Kidney (tissue), 14 donors: Measurements from ENCODE around the gene USP3. TPM values are rescaled to one million over a fixed set of nuclear protein-coding genes. Genes with fewer than 3 reads are reported as not detected.
A peak's percentile ranks its signal among the peaks of the same experiment; 100 is the strongest.

ENCODE experiments used
- DNase-seq, 5 donors: peaks; one replicate each; pipeline ENCODE4 v3.0.0-alpha.2; 2013 to 2020
- FAIRE-seq: peaks from 2 replicates; lab custom pipeline; 2012; peaks lifted over from hg19 to GRCh38; lab: Jason Lieb, UNC
- H3K27ac ChIP-seq, 2 donors: one replicate each; pipeline ENCODE4 v1.7.0; 2013; ENCODE audit warnings: low read depth in 2 of 2, low read length in 2 of 2, inconsistent platforms in 1 of 2
- H3K27me3 ChIP-seq: one replicate; pipeline ENCODE4 v1.7.1; 2013; ENCODE audit warnings: low read length, inconsistent platforms; ENCODE audit not compliant: control insufficient read depth, insufficient read depth
- H3K36me3 ChIP-seq, 3 donors: one replicate each; pipeline versions ENCODE4 v1.7.0 to v1.7.1; 2013; ENCODE audit warnings: low read length in 3 of 3, control low read depth in 1 of 3, inconsistent platforms in 1 of 3; ENCODE audit not compliant: insufficient read depth in 3 of 3, control insufficient read depth in 2 of 3
- H3K4me1 ChIP-seq, 3 donors: one replicate each; pipeline versions ENCODE4 v1.7.0 to v1.7.1; 2013; ENCODE audit warnings: low read length in 3 of 3, inconsistent platforms in 1 of 3, low read depth in 1 of 3; ENCODE audit not compliant: control insufficient read depth in 2 of 3, insufficient read depth in 2 of 3
- H3K4me3 ChIP-seq, 3 donors: one replicate each; pipeline versions ENCODE4 v1.7.0 to v1.8.1; 2013; ENCODE audit warnings: low read length in 3 of 3, control low read depth in 1 of 3, inconsistent platforms in 1 of 3
- H3K9ac ChIP-seq, 3 donors: one replicate each; pipeline versions ENCODE4 v1.7.0 to v1.7.1; 2013; ENCODE audit warnings: low read length in 3 of 3, control low read depth in 1 of 3, inconsistent platforms in 1 of 3
- H3K9me3 ChIP-seq, 3 donors: one replicate each; pipeline versions ENCODE4 v1.7.0 to v1.7.1; 2013; ENCODE audit warnings: low read length in 3 of 3, control low read depth in 1 of 3, inconsistent platforms in 1 of 3; ENCODE audit not compliant: control insufficient read depth in 2 of 3, insufficient read depth in 1 of 3
- intact Hi-C: fragments of 100-400 bp; cut with DNase I; formaldehyde crosslinking; loops from one replicate; pipeline ENCODE4 v1.11.1; 2022
- polyA plus RNA-seq: library from polyadenylated mRNA; stranded (reverse); fragments of 350-450 nt; fragmentation: Illumina TruSeq; extraction: RNeasy Lipid Tissue Mini Kit (QIAGEN cat#74804); gene quantifications from one replicate; pipeline ENCODE4 v1.2.3, GENCODE V29; 2014; ENCODE audit warnings: low read depth, low replicate concordance; ENCODE audit not compliant: insufficient read depth
- total RNA-seq: library from RNA; stranded (reverse); fragmentation: NEBNext Ultra II Directional; extraction: Animal tissue kit (Norgen Biotek cat#: 25700); gene quantifications from one replicate; pipeline ENCODE4 v1.2.1, GENCODE V29; 2021
- TF ChIP-seq, protein P1 (sequence below): IDR thresholded peaks from 3 replicates; pipeline ENCODE4 v1.5.1; 2012; ENCODE audit warnings: mild to moderate bottlenecking, moderate library complexity, borderline replicate concordance; ENCODE audit not compliant: insufficient read depth; ENCODE audit errors: extremely low read depth
- donor health status: control.
- donor health status: control.
- donor health status: control.
- donor health status: control.
- donor health status: control.
- donor health status: DM: yes; HTN: yes; CAD: no.
- donor health status: Normal renal cell carcinoma (clear cell type).

The USP3 gene
- total and polyA plus RNA-seq, 2 donors from 2014 or later = 25.2 to 72.5 TPM

DNA sequence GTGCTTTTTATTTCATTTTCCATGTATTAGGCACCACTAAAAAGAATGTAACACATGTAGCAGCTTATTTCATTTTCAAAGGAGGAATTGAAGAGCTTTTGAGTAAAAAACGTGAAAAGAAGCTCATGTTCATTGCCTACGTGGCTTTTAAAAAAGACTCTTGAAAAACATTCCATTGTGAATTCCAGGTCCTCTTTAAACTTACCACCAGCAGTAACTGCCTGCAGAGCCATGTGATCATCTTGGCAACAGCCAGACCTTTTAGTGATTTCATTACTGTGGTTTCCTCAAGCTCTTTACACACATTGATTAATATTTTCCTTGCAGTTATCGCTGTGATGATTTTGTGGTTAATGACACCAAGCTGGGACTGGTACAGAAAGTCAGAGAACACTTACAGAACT lies 49.0 kb downstream of the USP3 start:
- no peak overlapping the region for H3K9ac ChIP-seq
- H3K4me1 ChIP-seq = peaks cover 0 to 15% (median 0%) of the 10 kb centered on the region in 3 donors
- DNase-seq = peak in 2 of 5 donors; percentile 30 to 80
- intact Hi-C loops = no loop called here
- FAIRE-seq = peak; percentile 90
- TF ChIP-seq, protein P1, sequence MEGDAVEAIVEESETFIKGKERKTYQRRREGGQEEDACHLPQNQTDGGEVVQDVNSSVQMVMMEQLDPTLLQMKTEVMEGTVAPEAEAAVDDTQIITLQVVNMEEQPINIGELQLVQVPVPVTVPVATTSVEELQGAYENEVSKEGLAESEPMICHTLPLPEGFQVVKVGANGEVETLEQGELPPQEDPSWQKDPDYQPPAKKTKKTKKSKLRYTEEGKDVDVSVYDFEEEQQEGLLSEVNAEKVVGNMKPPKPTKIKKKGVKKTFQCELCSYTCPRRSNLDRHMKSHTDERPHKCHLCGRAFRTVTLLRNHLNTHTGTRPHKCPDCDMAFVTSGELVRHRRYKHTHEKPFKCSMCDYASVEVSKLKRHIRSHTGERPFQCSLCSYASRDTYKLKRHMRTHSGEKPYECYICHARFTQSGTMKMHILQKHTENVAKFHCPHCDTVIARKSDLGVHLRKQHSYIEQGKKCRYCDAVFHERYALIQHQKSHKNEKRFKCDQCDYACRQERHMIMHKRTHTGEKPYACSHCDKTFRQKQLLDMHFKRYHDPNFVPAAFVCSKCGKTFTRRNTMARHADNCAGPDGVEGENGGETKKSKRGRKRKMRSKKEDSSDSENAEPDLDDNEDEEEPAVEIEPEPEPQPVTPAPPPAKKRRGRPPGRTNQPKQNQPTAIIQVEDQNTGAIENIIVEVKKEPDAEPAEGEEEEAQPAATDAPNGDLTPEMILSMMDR = no peak
- H3K4me3 ChIP-seq = peak overlapping the region in 2 of 3 donors; percentile 13 to 44
- H3K36me3 ChIP-seq = peaks cover 0 to 5% (median 2%) of the 10 kb centered on the region in 3 donors
- no peaks in the 10 kb centered on the region for H3K27me3 ChIP-seq
- peak overlapping the region; percentile 15 to 51 for H3K27ac ChIP-seq
- H3K9me3 ChIP-seq = no peaks in the 10 kb centered on the region

DNA sequence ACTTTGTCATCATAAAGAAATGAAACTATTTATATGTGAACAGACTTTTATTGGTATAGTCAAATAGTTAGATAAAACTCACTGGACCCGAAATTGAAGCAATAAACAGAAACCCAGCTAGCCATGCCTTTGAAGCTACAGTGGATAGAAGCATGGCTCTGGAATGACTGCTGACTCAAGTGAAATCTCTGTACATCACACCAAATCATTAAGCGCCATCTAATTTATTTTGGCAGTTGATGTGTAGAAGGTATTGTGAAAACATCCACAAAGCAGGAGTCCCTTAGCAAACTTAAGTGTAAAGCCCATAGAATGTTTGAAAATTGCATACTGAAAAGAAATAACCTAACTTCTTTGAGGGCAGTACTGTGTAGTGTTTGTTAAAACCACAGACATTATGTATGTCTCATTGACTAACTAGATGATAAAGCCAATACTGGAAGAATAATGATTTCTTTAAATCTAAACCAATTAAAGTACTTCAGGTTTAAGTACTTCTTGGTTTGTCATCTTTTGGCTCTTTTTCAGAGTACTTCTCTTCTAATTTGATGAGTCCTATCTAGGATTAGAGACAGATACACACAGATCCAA lies 50.0 kb downstream of the USP3 start:
- H3K27ac ChIP-seq = no peak overlapping the region

DNA sequence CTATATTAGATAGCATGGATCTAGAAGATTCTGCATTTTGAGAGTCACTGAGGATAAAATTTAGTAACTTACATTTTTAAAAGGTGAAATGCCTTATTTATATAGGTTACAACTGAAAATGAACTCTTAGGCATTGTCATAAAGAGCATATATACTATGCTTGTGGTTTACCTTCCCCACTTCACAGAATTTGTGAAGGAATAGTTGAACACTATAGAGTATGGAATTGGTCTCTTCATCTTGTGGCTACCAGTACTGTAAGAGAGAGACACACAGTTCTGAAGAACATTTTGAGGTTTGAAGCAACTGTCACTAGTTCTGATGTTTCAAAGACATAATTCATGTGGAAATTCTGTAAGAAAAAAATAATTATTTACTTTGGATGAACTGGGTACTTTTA lies 51.1 kb downstream of the USP3 start:
- DNase-seq (no peak), FAIRE-seq (no peak)
- Histone ChIP-seq H3K36me3 (peaks cover 0 to 14% (median 4%) of the 10 kb centered on the region in 3 donors), H3K4me3 (no peak overlapping the region), H3K27me3 (no peaks in the 10 kb centered on the region), H3K9me3 (no peaks in the 10 kb centered on the region), H3K4me1 (peaks cover 0 to 15% (median 0%) of the 10 kb centered on the region in 3 donors), H3K9ac (no peak overlapping the region), H3K27ac (no peak overlapping the region)
- TF ChIP-seq, protein P1 = no peak
- intact Hi-C loops = no loop called here

More for the DNA sequence above, 50.0 kb downstream of the USP3 start:
- TF ChIP-seq, protein P1 = no peak
- no peak overlapping the region for H3K9ac ChIP-seq
- H3K27me3 ChIP-seq = no peaks in the 10 kb centered on the region
- H3K4me1 ChIP-seq = peaks cover 0 to 15% (median 0%) of the 10 kb centered on the region in 3 donors
- H3K4me3 ChIP-seq = no peak overlapping the region
- intact Hi-C loops = no loop called here
- DNase-seq = no peak
- H3K36me3 ChIP-seq = peaks cover 0 to 5% (median 2%) of the 10 kb centered on the region in 3 donors
- no peaks in the 10 kb centered on the region for H3K9me3 ChIP-seq
- no peak for FAIRE-seq

DNA sequence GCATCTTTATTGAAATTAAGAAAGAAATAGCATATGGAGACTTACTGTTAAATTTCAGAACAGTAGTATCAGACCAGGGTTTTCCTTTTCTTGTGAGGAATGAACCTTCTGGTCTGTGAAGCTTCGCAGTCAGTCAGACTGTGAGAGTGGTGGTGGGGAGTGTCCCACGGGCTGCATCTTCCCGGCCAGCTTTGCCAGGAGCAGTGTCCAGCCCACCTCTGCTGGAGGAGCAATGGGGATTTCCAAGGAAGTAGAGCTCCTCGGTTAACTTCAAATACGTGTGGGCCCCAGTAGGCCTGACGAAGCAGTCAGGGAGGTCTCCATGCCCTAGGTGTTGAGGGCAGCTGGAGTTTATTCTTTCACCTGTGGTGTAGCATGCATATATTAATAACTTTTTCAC lies 51.9 kb downstream of the USP3 start:
- H3K36me3 ChIP-seq = peaks cover 3 to 22% (median 4%) of the 10 kb centered on the region in 3 donors
- H3K4me3 ChIP-seq = no peak overlapping the region
- no peak for DNase-seq
- no peaks in the 10 kb centered on the region for H3K9me3 ChIP-seq
- TF ChIP-seq, protein P1 = no peak
- no peak overlapping the region for H3K27ac ChIP-seq
- H3K4me1 ChIP-seq = peaks cover 0 to 15% (median 0%) of the 10 kb centered on the region in 3 donors
- no peak for FAIRE-seq
- H3K9ac ChIP-seq = no peak overlapping the region
- H3K27me3 ChIP-seq = no peaks in the 10 kb centered on the region
- intact Hi-C loops = no loop called here
